MM.1S (cell line): Measurements from ENCODE around the gene LCE3B.

Experiments used
- DNase-seq: peaks from one replicate; pipeline ENCODE4 v3.0.0-alpha.2; 2015
- H2AFZ ChIP-seq: fragments of 300-600 bp; sonication (generic); 2 replicates; pipeline ENCODE4 v1.6.0; 2016; ENCODE audit warnings: antibody characterized with exemption, low read length
- H3F3A ChIP-seq: fragments of 300-600 bp; sonication (generic); 2 replicates; pipeline ENCODE4 v1.6.1; 2016; ENCODE audit warnings: mild to moderate bottlenecking, antibody characterized with exemption, low read length, moderate library complexity, mixed read lengths; ENCODE audit not compliant: insufficient read depth
- H3K27ac ChIP-seq: fragments of 300-600 bp; sonication (generic); 2 replicates; pipeline ENCODE4 v1.5.1; 2016; ENCODE audit warnings: mild to moderate bottlenecking, low read length
- H3K27me3 ChIP-seq: fragments of 300-600 bp; sonication (generic); replicated peaks from 2 replicates; pipeline ENCODE4 v1.6.0; 2016; ENCODE audit warnings: low read length; ENCODE audit not compliant: insufficient read depth
- H3K36me3 ChIP-seq: fragments of 300-600 bp; sonication (generic); replicated peaks from 2 replicates; pipeline ENCODE4 v1.6.1; 2016; ENCODE audit warnings: mild to moderate bottlenecking, low read length, mixed read lengths; ENCODE audit not compliant: insufficient read depth
- H3K4me1 ChIP-seq: fragments of 300-600 bp; sonication (generic); 2 replicates; pipeline ENCODE4 v1.6.1; 2016; ENCODE audit warnings: low read length, mixed read lengths
- H3K4me2 ChIP-seq: fragments of 300-600 bp; sonication (generic); 2 replicates; pipeline ENCODE4 v1.6.0; 2016; ENCODE audit warnings: low read depth, low read length
- H3K4me3 ChIP-seq: fragments of 300-600 bp; sonication (generic); 2 replicates; pipeline ENCODE4 v1.5.1; 2016; ENCODE audit warnings: low read length, mixed read lengths
- H3K79me2 ChIP-seq: fragments of 300-600 bp; sonication (generic); 2 replicates; pipeline ENCODE4 v1.6.1; 2016; ENCODE audit warnings: mixed run types, low read length, mixed read lengths
- H3K9ac ChIP-seq: fragments of 300-600 bp; sonication (generic); 2 replicates; pipeline ENCODE4 v1.6.1; 2016; ENCODE audit warnings: low read length, mixed read lengths
- H3K9me2 ChIP-seq: fragments of 300-600 bp; sonication (generic); replicated peaks from 2 replicates; pipeline ENCODE4 v1.6.1; 2016; ENCODE audit warnings: mild to moderate bottlenecking, low read length, mixed read lengths; ENCODE audit not compliant: insufficient read depth
- H3K9me3 ChIP-seq: fragments of 300-600 bp; sonication (generic); replicated peaks from 2 replicates; pipeline ENCODE4 v1.6.1; 2016; ENCODE audit warnings: mild to moderate bottlenecking, low read length, mixed read lengths; ENCODE audit not compliant: insufficient read depth
- H4K20me1 ChIP-seq: fragments of 300-600 bp; sonication (generic); 2 replicates; pipeline ENCODE4 v1.6.1; 2016; ENCODE audit warnings: mild to moderate bottlenecking, low read length, moderate library complexity, mixed read lengths; ENCODE audit not compliant: insufficient read depth
- EZH2 ChIP-seq: fragments of 300-600 bp; sonication (generic); optimal IDR thresholded peaks from 2 replicates; pipeline ENCODE3; 2017; ENCODE audit warnings: low read depth, mild to moderate bottlenecking, antibody characterized with exemption, low read length, mixed read lengths
- EZH2phosphoT487 ChIP-seq: fragments of 300-600 bp; sonication (generic); IDR thresholded peaks from 2 replicates; pipeline ENCODE4 v1.6.1; 2018; ENCODE audit warnings: antibody characterized with exemption, low read length
- TF ChIP-seq, protein P1 (sequence below): fragments of 300-600 bp; sonication (generic); IDR thresholded peaks from 2 replicates; pipeline ENCODE4 v1.5.1; 2016; ENCODE audit warnings: antibody characterized with exemption, low read length, mixed read lengths

LCE3B gene

DNA sequence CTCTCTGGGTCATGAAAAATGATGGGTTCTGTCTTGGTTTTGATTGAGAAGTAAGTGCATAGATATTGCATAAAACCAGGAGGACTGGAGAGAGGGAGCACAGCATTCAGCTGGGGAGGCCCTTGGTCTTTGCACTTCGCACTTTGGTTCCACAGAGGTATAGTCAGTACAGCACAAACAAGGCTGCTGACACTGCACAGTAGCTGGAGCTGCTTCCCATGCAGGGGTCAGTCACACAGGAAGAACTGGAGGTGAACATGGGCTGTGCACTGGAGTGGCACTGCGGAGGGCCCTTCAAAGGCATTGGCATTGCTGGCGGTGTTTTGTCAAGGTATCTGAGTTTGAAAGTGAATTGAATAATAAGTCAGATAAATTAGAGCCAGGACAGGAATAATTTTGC lies 45.0 kb downstream of the LCE3B start:
- Histone ChIP-seq H3K9ac (no peak overlapping the region), H3K4me3 (no peak overlapping the region), H3F3A (no peaks in the 10 kb centered on the region), H3K27ac (no peak overlapping the region), H2AFZ (no peak overlapping the region), H3K9me3 (no peaks in the 10 kb centered on the region), H3K36me3 (no peaks in the 10 kb centered on the region), H3K4me2 (no peak overlapping the region), H3K27me3 (no peaks in the 10 kb centered on the region), H3K4me1 (no peaks in the 10 kb centered on the region), H3K9me2 (no peaks in the 10 kb centered on the region), H3K79me2 (no peaks in the 10 kb centered on the region), H4K20me1 (no peaks in the 10 kb centered on the region)
- no peak for DNase-seq
- no peak for TF ChIP-seq EZH2phosphoT487
- TF ChIP-seq, protein P1, sequence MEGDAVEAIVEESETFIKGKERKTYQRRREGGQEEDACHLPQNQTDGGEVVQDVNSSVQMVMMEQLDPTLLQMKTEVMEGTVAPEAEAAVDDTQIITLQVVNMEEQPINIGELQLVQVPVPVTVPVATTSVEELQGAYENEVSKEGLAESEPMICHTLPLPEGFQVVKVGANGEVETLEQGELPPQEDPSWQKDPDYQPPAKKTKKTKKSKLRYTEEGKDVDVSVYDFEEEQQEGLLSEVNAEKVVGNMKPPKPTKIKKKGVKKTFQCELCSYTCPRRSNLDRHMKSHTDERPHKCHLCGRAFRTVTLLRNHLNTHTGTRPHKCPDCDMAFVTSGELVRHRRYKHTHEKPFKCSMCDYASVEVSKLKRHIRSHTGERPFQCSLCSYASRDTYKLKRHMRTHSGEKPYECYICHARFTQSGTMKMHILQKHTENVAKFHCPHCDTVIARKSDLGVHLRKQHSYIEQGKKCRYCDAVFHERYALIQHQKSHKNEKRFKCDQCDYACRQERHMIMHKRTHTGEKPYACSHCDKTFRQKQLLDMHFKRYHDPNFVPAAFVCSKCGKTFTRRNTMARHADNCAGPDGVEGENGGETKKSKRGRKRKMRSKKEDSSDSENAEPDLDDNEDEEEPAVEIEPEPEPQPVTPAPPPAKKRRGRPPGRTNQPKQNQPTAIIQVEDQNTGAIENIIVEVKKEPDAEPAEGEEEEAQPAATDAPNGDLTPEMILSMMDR: no peak
- TF ChIP-seq EZH2: no peak

DNA sequence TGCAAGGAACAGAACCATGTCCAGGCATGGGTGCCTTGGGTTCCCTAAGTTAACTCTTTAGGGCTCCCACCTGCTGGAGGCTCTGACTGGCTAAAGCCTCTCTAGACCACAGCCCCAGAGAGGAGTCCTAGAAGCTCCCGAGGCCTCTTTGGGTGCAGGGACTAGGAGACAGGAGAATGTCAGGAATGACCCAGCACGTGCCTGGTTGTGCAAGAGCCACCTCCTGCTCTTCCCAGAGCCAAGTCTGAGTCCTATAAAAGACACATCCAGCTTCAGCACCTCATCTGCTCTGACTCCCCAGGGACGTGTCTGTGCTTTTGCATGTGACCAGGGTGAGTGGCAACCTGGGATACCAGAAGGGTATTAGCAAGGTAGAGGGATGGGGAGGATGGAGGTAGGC lies 49.5 kb downstream of the LCE3B start, which contains the start of gene LCE2D:
Gene LCE2D (plus strand): TSS at position 283 of the 400 bp plus-strand sequence. CDS start 726 bp downstream, outside the sequence.
- H3K9me3 ChIP-seq: no peaks in the 10 kb centered on the region
- TF ChIP-seq EZH2phosphoT487 (no peak), EZH2 (no peak)
- TF ChIP-seq, protein P1: no peak
- no peaks in the 10 kb centered on the region for H3K27me3 ChIP-seq
- H2AFZ ChIP-seq: no peak within 1 kb of the TSS
- no peak within 1 kb of the TSS for H3K9ac ChIP-seq
- no peak within 1 kb of the TSS for H3K4me3 ChIP-seq
- no peaks in the 10 kb centered on the region for H3K9me2 ChIP-seq
- DNase-seq: no peak
- no peaks in the 10 kb centered on the region for H3K36me3 ChIP-seq
- no peaks in the 10 kb centered on the region for H3K4me1 ChIP-seq
- no peak within 1 kb of the TSS for H3K4me2 ChIP-seq
- no peaks in the 10 kb centered on the region for H4K20me1 ChIP-seq
- H3K79me2 ChIP-seq: no peaks in the 10 kb centered on the region
- no peaks in the 10 kb centered on the region for H3F3A ChIP-seq
- no peak within 1 kb of the TSS for H3K27ac ChIP-seq
